Fibroblast of mammary gland (primary cell): ENCODE measurements around the gene LMAN1L.

ENCODE experiments used
- DNase-seq: peaks from one replicate; pipeline ENCODE4 v3.0.0-alpha.2; 2010; ENCODE audit warnings: low read depth
- H3K4me3 ChIP-seq: 2 replicates; pipeline ENCODE4 v1.5.1; 2011; ENCODE audit warnings: low read depth, mild to moderate bottlenecking, low read length, moderate library complexity; ENCODE audit not compliant: control insufficient read depth
- TF ChIP-seq, protein P1 (sequence below): conservative IDR thresholded peaks from 2 replicates; pipeline ENCODE4 v1.5.1; 2011; ENCODE audit warnings: low read depth, low read length, inconsistent platforms; ENCODE audit not compliant: control insufficient read depth, insufficient read depth

The LMAN1L gene

DNA sequence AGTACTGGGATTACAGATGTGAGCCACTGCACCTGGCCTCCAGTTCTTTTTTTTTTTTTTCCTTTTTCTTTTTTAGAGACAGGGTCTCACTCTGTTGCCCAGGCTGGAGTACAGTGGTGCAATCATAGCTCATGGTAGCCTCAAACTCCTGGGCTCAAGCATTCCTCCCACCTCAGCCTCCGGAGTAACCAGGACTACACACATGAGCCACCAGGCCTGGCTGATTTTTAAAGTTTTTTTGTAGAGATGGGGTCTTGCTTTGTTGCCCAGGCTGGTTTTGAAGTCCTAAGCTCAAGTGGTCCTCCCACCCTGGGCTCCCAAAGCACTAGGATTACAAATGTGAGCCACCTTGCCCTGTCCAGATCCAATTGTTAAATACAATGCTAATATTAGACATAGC, 43.9 kb downstream of the LMAN1L start:
- DNase-seq: no peak
- H3K4me3 ChIP-seq: no peak overlapping the region
- TF ChIP-seq, protein P1, sequence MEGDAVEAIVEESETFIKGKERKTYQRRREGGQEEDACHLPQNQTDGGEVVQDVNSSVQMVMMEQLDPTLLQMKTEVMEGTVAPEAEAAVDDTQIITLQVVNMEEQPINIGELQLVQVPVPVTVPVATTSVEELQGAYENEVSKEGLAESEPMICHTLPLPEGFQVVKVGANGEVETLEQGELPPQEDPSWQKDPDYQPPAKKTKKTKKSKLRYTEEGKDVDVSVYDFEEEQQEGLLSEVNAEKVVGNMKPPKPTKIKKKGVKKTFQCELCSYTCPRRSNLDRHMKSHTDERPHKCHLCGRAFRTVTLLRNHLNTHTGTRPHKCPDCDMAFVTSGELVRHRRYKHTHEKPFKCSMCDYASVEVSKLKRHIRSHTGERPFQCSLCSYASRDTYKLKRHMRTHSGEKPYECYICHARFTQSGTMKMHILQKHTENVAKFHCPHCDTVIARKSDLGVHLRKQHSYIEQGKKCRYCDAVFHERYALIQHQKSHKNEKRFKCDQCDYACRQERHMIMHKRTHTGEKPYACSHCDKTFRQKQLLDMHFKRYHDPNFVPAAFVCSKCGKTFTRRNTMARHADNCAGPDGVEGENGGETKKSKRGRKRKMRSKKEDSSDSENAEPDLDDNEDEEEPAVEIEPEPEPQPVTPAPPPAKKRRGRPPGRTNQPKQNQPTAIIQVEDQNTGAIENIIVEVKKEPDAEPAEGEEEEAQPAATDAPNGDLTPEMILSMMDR: no peak

DNA sequence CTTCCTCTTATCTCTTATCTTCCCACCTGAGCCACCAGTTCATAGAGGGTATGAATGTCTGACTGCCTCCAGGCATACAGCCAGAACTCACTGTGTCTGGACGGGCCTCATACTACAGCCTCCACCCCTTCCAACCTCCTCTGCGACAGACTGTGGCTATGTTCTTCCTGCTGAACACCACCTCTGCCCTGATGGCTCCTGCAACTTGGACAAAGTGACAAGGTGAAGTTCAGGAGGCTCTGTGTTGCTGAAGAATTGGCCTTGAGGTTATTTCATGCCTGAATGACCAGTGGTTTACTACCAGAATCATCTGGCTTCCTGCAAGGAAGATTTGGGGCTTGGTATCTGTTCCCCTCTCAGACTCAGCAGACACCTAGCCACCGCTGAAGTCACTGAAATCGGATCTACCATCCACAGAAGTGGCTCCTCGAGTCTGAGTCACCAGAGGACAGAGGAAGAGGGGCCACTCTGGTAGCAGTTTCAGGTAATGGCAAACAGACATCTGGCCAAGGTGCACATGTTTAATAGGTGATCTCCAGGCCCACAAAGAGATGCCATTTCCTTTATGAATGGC, 44.5 kb downstream of the LMAN1L start:
- TF ChIP-seq, protein P1: no peak
- H3K4me3 ChIP-seq: no peak overlapping the region
- no peak for DNase-seq

DNA sequence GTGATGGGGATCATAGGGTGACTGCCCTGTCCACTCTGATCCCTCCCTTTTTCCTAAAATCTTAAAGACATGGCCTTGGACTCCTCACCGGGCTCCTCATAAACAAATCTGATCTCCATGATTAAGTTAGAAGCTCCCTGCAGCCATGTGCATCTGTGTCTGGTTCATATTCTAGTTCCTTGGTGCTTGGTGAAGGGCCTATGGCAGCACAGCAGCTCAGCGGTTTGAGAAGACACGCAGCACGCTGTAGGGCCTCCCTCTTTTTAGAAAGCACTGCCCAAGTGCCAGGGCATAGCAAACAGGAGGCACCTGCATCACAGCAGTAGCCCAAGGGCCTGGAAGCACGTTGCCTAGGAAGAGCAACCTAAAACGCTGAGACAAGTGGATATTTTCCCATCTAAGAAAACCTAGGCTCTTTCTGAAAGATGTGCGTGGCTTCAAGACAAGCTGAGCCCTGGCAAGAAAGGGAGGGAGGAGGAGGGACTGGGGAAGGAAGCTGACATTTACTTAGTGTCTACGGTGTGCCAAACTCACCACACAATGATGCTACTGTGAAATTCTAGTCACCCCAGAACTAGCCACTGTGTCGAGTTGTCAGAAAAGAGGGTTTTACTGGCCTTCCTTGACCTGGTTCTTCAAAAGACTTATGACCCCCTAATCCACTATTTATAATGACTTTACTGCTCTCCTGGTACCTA, 45.2 kb downstream of the LMAN1L start:
- TF ChIP-seq, protein P1: no peak
- no peak overlapping the region for H3K4me3 ChIP-seq

DNA sequence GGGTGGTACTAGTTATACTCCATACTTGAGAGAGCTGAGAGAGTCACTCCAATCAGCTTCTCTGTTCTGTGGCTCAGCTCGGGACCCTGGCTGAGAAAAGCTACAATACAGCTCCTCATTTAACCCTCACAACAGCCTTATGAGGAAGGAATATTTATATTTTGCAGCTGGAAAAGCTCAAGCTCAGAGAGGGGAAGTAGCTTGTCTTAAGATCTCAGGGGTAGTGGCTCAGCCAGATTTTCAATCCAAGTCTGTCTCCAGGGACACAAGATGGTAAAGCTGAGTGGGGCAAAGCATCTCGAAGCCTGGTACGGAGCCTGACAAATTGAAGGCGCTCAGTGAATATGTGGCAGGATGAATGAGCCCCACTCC, 45.7 kb downstream of the LMAN1L start:
- no peak for DNase-seq
- TF ChIP-seq, protein P1: no peak
- no peak overlapping the region for H3K4me3 ChIP-seq

More for the DNA sequence above, 45.2 kb downstream of the LMAN1L start:
- no peak for DNase-seq

DNA sequence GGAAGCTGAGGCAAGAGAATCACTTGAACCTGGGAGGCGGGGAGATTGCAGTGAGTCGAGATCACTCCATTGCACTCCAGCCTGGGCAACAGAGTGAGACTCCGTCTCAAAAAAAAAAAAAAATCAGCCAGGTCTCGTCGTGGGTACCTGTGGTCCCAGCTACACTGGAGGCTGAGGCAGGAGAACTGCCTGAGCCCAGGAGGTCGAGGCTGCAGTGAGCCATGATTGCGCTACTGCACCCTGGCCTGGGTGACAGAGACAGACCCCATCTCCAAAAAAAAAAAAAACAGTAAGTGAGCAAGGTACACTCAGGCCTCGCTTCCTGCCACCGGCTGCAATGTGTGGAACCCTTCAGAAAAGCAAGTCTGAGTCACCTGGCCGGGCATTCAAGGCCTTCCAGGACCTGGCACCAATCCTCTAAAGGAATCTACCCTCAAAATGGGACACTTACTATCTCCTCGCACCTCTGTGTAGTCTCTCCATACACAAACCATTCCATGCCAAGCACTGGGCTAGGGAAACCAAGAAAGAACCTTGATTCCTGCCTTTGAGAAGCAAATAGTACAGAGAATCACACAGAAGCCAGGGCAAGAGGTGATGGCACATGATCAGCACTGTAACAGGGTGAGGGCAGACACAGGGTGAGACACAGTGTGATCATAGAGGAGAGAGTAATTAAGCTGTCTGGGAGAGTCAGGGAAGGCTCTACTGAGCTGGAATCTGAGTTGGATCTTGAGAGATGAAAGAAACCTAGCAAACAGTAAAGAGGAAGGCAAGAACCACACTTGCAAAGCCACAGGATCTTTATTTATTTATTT, 50.8 kb downstream of the LMAN1L start:
- DNase-seq: peak; percentile 33
- H3K4me3 ChIP-seq: no peak overlapping the region
- TF ChIP-seq, protein P1: no peak

DNA sequence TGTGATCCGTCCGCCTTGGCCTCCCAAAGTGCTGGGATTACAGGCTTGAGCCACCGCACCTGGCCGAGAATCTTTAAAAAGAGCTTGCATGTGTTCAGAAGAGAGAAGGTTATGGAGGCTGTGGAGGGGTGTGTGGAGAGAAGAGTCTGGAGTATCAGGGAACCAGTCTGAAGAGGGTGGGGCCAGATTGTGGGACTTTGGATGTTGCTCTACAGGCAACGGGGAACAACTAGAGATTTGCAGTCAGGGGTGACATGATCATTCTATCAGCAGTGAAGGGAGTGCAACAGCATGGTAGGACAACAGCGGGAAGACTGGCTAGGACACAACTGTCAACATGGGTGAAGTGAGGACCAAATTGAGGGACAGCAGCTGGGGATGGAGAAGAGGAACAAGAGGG, 51.7 kb downstream of the LMAN1L start:
- no peak overlapping the region for H3K4me3 ChIP-seq
- TF ChIP-seq, protein P1: no peak
- DNase-seq: no peak
